MG63 (cell line): ENCODE results near the gene EPN1. TPM values are rescaled to one million over a fixed set of nuclear protein-coding genes. Genes with fewer than 3 reads are reported as not detected.

Source experiments
- DNase-seq: peaks from one replicate; pipeline ENCODE4 v3.0.0-alpha.2; 2020
- H3K27me3 ChIP-seq: fragments of 250-450 bp; sonication (Bioruptor Pico); 2 replicates; pipeline ENCODE4 v1.5.1; 2020; ENCODE audit warnings: mild to moderate bottlenecking, moderate library complexity
- H3K36me3 ChIP-seq: fragments of 250-450 bp; sonication (Bioruptor Pico); 2 replicates; pipeline ENCODE4 v1.5.1; 2020; ENCODE audit warnings: mild to moderate bottlenecking, moderate library complexity
- H3K4me3 ChIP-seq: fragments of 250-450 bp; sonication (Bioruptor Pico); 2 replicates; pipeline ENCODE4 v1.5.1; 2020; ENCODE audit warnings: mild to moderate bottlenecking, moderate library complexity
- H3K9me3 ChIP-seq: fragments of 250-450 bp; sonication (Bioruptor Pico); 2 replicates; pipeline ENCODE4 v1.5.1; 2020; ENCODE audit warnings: mild to moderate bottlenecking, moderate library complexity
- total RNA-seq: library from RNA; depleted of rRNA; stranded (reverse); fragments of >200 nt; shearing (Covaris generic); gene quantifications from 2 replicates; pipeline ENCODE4 v1.2.3, GENCODE V29; 2014; ENCODE audit warnings: low replicate concordance

EPN1 gene
- total RNA-seq, 1 experiment from 2014 or later, result 158 TPM

DNA sequence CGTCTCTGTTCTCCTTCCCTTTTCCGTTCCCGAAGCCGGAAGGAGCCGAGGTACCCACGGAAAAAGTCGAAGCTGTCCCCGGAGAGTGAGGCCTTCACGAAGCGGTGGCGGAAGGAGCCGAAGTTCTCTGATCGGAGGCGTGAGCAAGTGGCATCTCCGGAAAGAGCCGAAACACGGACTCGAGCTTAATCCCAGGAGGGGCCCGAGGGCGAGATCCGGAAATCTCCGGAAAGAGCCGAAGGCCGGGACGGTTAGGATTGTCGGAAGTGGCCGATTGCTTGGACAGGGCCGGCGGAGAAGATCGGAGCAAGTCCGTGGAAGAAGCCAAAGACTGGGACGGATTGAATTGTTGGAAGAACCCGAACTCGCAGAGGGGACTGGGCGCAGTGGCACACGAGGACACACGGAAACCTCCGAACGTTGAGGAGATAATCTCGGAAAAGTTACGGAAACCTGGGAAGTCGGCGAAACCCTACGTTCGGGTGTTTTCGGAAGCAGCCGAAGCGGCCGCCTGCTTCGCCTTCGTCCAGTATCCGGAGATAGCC is 20.6 kb upstream of the EPN1 start:
- H3K9me3 ChIP-seq, result no peaks in the 10 kb centered on the region
- peaks cover 36% of the 10 kb centered on the region for H3K36me3 ChIP-seq
- H3K4me3 ChIP-seq, result peak overlapping the region; percentile 72
- peak; percentile 98 for DNase-seq
- no peaks in the 10 kb centered on the region for H3K27me3 ChIP-seq

DNA sequence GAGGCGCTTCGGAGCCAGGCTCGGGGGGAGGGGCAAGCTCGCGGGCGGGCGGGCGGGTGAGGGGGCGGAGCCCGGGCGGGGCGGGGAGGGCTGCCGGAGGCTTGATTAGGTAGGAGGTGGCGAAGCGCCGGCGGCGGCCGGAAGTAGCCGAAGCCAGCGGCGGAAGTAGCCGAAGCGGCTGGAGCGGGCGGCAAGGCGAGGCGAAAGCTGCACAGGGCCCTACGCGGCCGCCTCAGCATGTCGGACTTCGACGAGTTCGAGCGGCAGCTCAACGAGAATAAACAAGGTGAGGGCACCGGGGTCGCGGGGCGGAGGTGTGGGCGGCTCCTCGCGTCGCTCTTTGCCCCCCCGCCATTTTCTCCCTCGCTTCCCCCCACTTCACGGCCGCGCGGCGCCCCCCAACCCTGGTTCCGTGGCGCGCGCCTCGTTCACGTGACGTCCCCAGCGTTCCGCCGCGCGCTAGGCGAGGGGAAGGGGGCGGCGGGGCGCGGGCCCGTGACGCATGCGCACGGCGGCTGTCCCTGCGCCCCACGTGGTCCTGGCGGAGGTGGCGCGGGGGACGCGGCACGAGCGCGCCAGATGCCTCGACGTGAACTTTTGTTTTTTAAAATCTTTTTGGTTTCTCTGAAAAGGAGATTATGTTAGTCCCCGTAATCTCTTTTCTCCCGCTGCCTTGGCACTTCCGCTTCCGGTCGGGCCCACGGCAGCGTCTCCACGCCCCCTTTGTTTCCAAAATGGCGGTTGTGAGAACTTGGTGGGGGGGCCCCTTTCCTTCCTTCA is 20.0 kb upstream of the EPN1 start, which contains the start of gene U2AF2:
U2AF2 (plus strand) TSS at position 168 of the 780 bp plus-strand sequence; CDS start at position 238, 70 bp downstream.
- Histone ChIP-seq H3K4me3 (peak within 1 kb of the TSS; percentile 72), H3K36me3 (peaks cover 43% of the 10 kb centered on the region), H3K27me3 (no peaks in the 10 kb centered on the region), H3K9me3 (no peaks in the 10 kb centered on the region)
- DNase-seq, result peak; percentile 93

DNA sequence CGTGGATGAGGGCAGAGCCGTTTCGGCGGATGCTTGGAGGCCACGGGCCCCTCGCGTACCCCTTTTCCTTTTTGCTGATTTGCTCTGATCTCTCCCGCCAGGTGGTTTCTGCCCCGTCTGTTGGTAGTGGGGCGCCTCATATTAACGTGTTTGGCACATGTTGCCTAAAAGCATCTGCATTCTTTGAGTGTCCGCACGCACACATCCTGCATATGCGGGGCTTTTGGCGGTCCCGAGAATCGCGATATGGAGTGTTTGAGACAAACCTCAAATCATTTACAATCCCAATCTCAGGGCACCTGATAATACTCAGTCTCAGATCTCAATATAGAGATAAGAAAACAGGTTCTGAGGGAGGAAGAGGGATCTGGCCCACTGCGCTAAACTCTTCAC is 19.4 kb upstream of the EPN1 start:
- peaks cover 47% of the 10 kb centered on the region for H3K36me3 ChIP-seq
- peak overlapping the region; percentile 72 for H3K4me3 ChIP-seq
- H3K27me3 ChIP-seq, result no peaks in the 10 kb centered on the region
- DNase-seq, result no peak
- no peaks in the 10 kb centered on the region for H3K9me3 ChIP-seq

GRCh38 chr19:55656552-55656951 is 18.5 kb upstream of the EPN1 start:
- peaks cover 56% of the 10 kb centered on the region for H3K36me3 ChIP-seq
- no peaks in the 10 kb centered on the region for H3K9me3 ChIP-seq
- peak overlapping the region; percentile 72 for H3K4me3 ChIP-seq
- DNase-seq, result no peak
- H3K27me3 ChIP-seq, result no peaks in the 10 kb centered on the region

- peak; percentile 51 for DNase-seq
Measured at GRCh38 chr19:55656988-55657747, 17.9 kb upstream of the EPN1 start.

DNA sequence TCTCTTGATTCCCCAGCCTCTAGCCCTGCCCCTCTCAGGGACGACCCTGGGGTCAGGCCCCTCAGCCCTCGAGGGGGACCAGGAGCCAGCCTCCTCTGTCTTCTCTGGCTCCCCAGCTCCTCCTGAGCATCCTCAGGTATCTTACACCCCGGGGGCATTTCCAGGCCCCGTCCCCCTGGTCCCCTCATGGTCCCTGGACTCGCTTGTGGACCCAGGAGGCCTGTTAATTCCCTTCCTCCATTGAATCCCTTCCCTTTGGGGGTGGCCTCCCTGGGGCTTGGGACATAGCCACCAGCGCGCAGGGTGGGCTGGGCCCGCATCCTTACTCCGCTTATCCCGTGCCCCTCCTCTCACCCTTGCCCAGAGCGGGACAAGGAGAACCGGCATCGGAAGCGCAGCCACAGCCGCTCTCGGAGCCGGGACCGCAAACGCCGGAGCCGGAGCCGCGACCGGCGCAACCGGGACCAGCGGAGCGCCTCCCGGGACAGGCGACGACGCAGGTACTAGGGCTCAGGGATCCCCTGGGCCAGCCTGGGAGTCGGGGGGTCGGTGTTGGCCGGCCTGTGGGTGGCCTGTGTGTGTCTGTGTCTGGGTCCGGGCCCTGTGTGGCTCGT is 16.1 kb upstream of the EPN1 start:
- Histone ChIP-seq H3K36me3 (peaks cover 78% of the 10 kb centered on the region), H3K9me3 (no peaks in the 10 kb centered on the region), H3K27me3 (no peaks in the 10 kb centered on the region), H3K4me3 (no peak overlapping the region)
- no peak for DNase-seq

More at GRCh38 chr19:55656988-55657747, 17.9 kb upstream of the EPN1 start:
- Histone ChIP-seq H3K4me3 (peak overlapping the region; percentile 72), H3K27me3 (no peaks in the 10 kb centered on the region), H3K9me3 (no peaks in the 10 kb centered on the region), H3K36me3 (peaks cover 62% of the 10 kb centered on the region)

GRCh38 chr19:55659822-55660221 is 15.2 kb upstream of the EPN1 start:
- DNase-seq, result no peak
- peaks cover 87% of the 10 kb centered on the region for H3K36me3 ChIP-seq

DNA sequence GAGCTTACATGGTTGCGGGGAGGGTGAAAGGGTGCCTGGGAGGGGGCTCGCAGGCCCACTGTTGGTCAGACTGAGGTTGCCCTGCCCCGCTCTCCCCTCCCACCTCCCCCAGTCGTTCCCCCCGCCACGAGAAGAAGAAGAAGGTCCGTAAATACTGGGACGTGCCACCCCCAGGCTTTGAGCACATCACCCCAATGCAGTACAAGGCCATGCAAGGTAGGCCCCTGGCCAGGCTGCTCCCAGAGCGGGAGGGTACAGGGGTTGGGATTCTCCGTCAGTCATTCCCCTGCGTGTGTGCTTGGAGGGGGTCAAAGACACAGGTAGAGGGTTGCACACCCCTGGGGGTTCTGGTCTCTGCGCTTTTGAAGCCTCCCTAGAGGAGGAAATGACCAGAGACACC is 14.6 kb upstream of the EPN1 start:
- no peaks in the 10 kb centered on the region for H3K9me3 ChIP-seq
- no peaks in the 10 kb centered on the region for H3K27me3 ChIP-seq
- DNase-seq, result no peak
- no peak overlapping the region for H3K4me3 ChIP-seq
- H3K36me3 ChIP-seq, result peaks cover 88% of the 10 kb centered on the region

More at GRCh38 chr19:55659822-55660221, 15.2 kb upstream of the EPN1 start:
- Histone ChIP-seq H3K9me3 (no peaks in the 10 kb centered on the region), H3K27me3 (no peaks in the 10 kb centered on the region), H3K4me3 (no peak overlapping the region)

DNA sequence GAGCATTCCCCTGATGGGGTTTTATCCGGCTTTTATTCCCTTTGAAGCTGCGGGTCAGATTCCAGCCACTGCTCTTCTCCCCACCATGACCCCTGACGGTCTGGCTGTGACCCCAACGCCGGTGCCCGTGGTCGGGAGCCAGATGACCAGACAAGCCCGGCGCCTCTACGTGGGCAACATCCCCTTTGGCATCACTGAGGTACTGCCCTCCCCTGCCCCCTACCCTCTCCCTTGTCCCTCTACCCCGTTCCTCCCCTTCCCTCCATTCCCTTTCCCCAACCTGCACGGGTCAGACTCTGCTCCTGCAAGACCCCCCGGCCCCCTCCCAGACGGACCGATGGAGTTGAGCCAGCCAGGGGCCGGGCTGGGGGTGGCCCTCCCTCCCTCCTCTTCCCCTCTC is 14.0 kb upstream of the EPN1 start:
- Histone ChIP-seq H3K36me3 (peaks cover 87% of the 10 kb centered on the region), H3K4me3 (no peak overlapping the region), H3K27me3 (no peaks in the 10 kb centered on the region)

GRCh38 chr19:55661826-55662225 is 13.2 kb upstream of the EPN1 start:
- Histone ChIP-seq H3K9me3 (no peaks in the 10 kb centered on the region), H3K27me3 (no peaks in the 10 kb centered on the region), H3K4me3 (no peak overlapping the region), H3K36me3 (peaks cover 87% of the 10 kb centered on the region)
- no peak for DNase-seq

More for the DNA sequence above, 14.0 kb upstream of the EPN1 start:
- no peak for DNase-seq
- H3K9me3 ChIP-seq, result no peaks in the 10 kb centered on the region

DNA sequence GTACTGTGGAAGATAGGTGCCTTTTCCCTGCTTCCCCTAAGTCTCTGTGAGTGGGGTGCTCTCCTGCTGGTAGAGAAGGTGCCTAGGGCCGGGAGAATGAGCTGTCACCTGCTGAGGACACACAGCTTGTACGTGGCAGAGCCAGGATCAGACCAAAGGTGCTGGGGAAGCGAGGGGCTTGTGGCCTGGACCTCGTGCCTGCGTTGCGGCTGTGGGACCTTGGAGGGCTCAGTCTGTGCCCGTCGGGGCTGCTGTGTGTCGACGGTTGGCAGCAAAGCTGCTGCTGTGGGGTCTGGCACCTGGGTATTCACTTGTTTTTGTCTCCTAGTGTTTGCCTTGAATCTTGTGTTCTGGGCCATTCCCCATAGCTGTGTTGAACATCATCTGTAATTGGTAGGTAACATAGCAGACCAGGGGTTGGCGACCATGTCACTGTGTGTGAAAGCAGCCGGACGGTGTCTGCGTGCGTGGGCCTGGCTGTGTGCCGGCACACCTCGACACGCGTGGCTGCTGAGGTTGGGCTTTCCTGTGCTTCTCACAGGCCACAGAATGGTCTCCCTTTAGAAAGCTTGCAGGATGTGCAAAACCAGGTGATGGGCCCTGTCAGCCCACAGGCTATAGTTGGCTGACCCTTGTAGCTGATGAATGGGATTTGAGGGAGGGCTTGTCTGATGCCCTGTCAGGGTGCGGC is 11.0 kb upstream of the EPN1 start:
- H3K27me3 ChIP-seq, result no peaks in the 10 kb centered on the region
- no peak for DNase-seq
- H3K9me3 ChIP-seq, result no peaks in the 10 kb centered on the region
- H3K36me3 ChIP-seq, result peaks cover 89% of the 10 kb centered on the region
- no peak overlapping the region for H3K4me3 ChIP-seq

DNA sequence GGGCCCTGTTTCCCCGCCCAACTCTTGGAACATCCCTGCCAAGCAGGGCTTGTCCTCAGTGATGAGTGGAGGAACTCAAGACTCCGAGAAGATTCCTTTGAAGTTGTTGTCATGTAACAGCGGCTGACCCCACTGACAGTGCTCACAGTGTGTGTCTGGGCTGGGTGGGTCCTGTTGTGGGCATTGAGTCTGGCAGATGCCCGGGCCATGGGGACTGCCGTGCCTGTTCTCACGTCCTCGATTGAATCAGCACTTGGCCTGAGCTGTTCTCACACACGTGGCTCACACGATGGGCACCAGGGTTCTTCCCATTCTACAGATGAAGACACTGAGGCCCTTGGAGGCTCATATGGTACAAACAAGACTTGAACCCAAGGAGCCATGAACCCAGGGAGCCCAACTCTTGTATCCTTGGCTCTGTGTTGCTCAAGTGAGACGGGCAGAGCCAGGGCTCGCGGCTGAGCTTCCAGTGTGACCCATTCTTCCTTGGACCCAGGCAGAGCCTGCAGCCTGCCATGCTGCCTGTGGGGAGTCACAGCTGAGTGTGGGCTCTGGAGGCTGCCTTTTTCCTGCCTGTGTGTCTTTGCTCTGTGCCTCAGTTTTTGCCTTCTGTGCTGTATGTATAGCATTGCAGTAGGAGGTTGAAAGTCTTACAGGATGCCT is 8.6 kb upstream of the EPN1 start:
- Histone ChIP-seq H3K4me3 (no peak overlapping the region), H3K36me3 (peaks cover 85% of the 10 kb centered on the region), H3K9me3 (no peaks in the 10 kb centered on the region), H3K27me3 (no peaks in the 10 kb centered on the region)
- no peak for DNase-seq

- Histone ChIP-seq H3K36me3 (peaks cover 84% of the 10 kb centered on the region), H3K27me3 (no peaks in the 10 kb centered on the region), H3K4me3 (no peak overlapping the region), H3K9me3 (no peaks in the 10 kb centered on the region)
- DNase-seq, result no peak
Measured at GRCh38 chr19:55667006-55667381, 8.0 kb upstream of the EPN1 start.

DNA sequence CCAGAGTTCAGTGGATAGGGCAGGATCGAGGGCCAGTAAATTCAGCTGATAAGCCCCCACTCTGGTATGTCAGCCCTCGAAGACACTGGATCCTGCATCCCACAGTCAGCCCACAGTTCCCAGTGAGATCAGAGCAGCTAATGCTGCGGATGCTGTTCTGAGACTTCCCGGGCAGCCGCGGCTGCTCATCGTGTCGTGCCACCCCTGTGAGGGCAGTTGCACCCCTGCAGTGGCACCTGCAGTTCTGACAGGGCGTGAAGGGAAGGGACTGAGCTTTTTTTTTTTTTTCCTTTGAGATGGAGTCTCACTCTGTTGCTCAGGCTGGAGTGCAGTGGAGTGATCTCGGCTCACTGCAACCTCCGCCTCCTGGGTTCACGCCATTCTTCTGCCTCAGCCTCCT is 7.5 kb upstream of the EPN1 start:
- no peak overlapping the region for H3K4me3 ChIP-seq
- no peaks in the 10 kb centered on the region for H3K27me3 ChIP-seq
- no peak for DNase-seq
- H3K36me3 ChIP-seq, result peaks cover 86% of the 10 kb centered on the region
- H3K9me3 ChIP-seq, result no peaks in the 10 kb centered on the region

DNA sequence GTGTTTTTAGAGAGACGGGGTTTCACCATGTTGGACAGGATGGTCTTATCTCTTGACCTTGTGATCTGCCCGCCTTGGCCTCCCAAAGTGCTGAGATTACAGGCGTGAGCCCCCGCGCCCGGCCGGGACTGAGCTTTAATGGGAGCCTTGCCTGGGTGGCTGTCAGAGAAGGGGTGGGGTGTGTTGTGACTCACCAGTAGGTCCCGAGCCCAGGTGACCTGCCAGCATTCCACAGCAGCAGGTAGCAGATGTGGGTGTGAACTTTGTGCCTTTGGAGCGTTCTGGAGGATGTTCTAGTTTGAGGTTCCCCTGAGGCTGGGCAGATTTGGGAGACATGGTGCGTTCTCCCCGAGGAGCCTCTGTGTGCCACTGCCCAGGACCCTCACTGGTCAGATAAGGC is 7.1 kb upstream of the EPN1 start:
- DNase-seq, result no peak
- Histone ChIP-seq H3K27me3 (no peaks in the 10 kb centered on the region), H3K9me3 (no peaks in the 10 kb centered on the region), H3K36me3 (peaks cover 86% of the 10 kb centered on the region), H3K4me3 (no peak overlapping the region)
